GM12892 (cell line): Measurements from ENCODE around the gene RIN1.

ENCODE experiments used
- POLR2A ChIP-seq: IDR thresholded peaks from 2 replicates; pipeline ENCODE4 v1.6.1; 2011; ENCODE audit warnings: low read depth, low read length, control low read depth
- POLR2AphosphoS5 ChIP-seq: IDR thresholded peaks from 2 replicates; pipeline ENCODE4 v1.6.1; 2011; ENCODE audit warnings: low read depth, low read length, control low read depth
- TAF1 ChIP-seq: IDR thresholded peaks from 2 replicates; pipeline ENCODE4 v1.6.1; 2011; ENCODE audit warnings: low read depth, mild to moderate bottlenecking, control low read depth, low read length, borderline replicate concordance

DNA sequence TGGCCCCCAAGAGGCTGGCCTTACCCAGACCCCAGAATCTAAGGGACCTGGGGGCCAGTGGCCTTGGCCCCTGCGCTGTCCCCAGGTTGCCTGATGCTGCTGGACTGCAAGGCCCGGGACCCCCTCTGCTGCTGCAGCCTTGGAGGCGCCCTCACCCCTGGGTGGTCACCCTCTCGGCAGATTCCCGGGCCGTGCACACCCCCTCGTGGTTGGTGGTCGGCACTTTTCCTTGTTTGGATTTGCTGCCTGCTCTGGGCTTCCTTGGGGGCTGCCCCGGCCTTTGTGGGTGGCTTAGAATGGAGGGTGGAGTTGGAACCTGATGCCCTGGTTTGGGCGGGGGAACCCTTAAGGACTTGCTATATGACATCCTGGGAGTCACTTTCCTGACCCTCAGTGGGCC is 5.3 kb downstream of the RIN1 start:
- no peak for TF ChIP-seq POLR2A
- no peak for TF ChIP-seq POLR2AphosphoS5
- no peak for TF ChIP-seq TAF1
